Measurements from ENCODE around the gene SLFN13.
"Not testable (repeated sequence)": the region's sequence is repeated elsewhere in the genome, so short reads cannot be mapped to it uniquely, and the experiment has no call there.

The SLFN13 gene

DNA sequence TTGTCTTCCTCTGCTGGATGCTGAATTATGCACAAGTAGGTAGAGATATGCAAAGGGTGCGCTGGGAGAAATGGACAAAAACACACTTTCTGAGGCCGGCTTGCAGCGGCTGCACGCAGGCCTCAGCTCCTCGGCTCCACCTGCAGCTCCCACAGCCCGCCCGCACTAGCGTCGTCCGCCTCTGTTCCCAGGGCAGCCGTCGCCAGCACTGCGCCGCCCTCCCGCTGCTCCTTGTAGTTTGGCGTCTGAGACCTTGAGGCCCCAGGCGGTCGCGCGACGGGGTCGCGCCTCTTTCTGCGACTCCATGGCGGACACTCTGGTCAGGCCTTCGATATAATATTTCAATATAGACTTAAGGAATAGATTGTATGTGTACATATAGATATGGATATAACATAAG is 41.0 kb downstream of the SLFN13 start:
- DNase-seq (ENCODE audit: low read depth), result no peak
- TF ChIP-seq, protein P1, sequence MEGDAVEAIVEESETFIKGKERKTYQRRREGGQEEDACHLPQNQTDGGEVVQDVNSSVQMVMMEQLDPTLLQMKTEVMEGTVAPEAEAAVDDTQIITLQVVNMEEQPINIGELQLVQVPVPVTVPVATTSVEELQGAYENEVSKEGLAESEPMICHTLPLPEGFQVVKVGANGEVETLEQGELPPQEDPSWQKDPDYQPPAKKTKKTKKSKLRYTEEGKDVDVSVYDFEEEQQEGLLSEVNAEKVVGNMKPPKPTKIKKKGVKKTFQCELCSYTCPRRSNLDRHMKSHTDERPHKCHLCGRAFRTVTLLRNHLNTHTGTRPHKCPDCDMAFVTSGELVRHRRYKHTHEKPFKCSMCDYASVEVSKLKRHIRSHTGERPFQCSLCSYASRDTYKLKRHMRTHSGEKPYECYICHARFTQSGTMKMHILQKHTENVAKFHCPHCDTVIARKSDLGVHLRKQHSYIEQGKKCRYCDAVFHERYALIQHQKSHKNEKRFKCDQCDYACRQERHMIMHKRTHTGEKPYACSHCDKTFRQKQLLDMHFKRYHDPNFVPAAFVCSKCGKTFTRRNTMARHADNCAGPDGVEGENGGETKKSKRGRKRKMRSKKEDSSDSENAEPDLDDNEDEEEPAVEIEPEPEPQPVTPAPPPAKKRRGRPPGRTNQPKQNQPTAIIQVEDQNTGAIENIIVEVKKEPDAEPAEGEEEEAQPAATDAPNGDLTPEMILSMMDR (conservative IDR thresholded peaks at IDR 0.05; ENCODE audit: low read depth, low read length), result no peak
- no peak overlapping the region for H3K4me3 ChIP-seq (ENCODE audit: low read length)

DNA sequence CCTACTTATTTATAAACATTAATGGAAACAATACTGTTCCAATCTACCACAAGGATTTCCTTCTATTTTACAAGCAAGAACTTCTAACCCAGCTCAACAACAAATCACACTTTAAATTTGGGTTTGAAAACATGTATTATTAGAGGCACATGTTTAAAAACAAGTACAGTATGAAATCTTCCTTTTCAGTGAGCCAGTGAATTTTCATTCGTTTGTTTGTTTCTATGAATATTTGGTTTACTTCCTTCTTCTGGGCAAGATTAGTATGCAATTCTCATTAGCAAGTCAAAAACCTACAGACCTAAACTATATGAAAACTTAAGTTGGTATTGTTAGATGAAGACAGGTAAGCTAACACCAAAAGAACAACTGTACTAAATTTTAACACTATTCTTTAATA is 42.0 kb downstream of the SLFN13 start:
- no peak for DNase-seq (ENCODE audit: low read depth)
- H3K4me3 ChIP-seq (ENCODE audit: low read length), result no peak overlapping the region
- TF ChIP-seq, protein P1 (conservative IDR thresholded peaks at IDR 0.05; ENCODE audit: low read depth, low read length), result no peak

DNA sequence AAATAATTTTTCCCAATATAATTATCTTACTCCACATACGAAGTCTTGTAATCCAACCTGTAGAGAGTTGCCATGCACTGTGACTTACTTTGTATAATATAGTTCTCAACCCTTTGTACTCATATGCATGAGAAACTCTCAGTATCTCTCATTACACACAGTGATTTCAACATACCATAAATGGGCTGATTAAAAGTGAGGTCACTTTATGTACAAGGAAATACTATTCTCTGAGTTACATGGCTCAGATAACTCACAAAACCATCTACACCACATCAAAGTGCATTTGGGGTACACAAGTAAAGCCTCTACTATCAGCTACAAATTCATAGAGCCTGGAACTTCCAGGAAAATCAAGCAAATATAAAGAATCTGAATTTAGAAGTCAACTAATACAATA is 44.2 kb downstream of the SLFN13 start:
- DNase-seq (ENCODE audit: low read depth), result no peak
- TF ChIP-seq, protein P1 (conservative IDR thresholded peaks at IDR 0.05; ENCODE audit: low read depth, low read length), result no peak
- no peak overlapping the region for H3K4me3 ChIP-seq (ENCODE audit: low read length)

DNA sequence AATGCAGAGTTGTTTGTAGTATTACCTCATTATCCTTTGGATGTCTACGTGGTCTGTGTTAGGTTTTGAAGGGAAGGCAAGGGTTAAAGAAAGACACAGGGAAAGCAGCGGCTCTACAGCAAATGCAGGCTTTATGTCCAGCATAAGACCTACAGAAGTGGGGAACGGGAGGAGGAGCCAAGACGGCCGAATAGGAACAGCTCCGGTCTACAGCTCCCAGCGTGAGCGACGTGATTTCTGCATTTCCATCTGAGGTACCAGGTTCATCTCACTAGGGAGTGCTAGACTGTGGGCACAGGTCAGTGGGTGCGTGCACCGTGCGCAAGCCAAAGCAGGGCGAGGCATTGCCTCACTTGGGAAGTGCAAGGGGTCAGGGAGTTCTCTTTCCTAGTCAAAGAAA is 54.8 kb downstream of the SLFN13 start:
- H3K4me3 ChIP-seq (ENCODE audit: low read length); DNase-seq (ENCODE audit: low read depth): not testable (repeated sequence)

DNA sequence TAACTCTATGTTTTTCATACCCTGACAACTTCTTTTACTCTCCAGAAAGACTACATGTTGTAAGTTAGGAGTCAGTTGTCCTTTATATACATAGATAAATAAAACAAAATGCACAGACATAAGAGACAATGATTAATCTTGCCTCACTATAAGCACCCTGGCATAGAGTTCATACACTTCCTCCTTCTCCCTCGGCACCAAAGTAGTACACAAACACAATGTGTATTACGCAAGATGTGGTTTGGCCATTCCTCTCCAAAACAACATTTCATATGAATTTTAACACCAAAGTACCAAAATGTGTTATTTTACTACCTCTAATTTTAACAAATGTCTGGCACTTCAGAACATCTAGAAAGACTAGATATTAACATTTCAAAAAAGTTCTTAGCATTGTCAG is 57.9 kb downstream of the SLFN13 start:
- no peak for DNase-seq (ENCODE audit: low read depth)
- TF ChIP-seq, protein P1 (conservative IDR thresholded peaks at IDR 0.05; ENCODE audit: low read depth, low read length), result no peak
- H3K4me3 ChIP-seq (ENCODE audit: low read length), result no peak overlapping the region

DNA sequence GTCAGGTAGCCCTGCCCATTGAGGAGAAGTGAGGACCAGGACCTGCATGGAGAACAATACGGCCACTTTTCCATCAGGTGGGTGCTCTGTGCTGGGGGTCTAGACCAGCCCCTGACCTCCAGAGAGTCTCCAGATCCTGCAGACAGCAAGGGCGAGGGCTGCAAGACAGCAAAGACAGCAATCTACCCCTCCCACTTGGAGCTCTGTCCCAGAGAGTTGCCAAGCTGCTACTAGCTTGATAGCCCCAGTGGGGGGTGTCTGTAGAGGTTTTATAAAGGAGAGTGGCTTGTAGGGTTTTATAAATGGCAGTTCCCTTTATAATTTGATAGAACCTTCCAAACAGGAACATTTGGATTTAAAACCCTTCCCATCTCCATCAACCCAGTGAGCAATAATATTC is 58.4 kb downstream of the SLFN13 start:
- no peak for DNase-seq (ENCODE audit: low read depth)
- TF ChIP-seq, protein P1 (conservative IDR thresholded peaks at IDR 0.05; ENCODE audit: low read depth, low read length), result no peak
- no peak overlapping the region for H3K4me3 ChIP-seq (ENCODE audit: low read length)

DNA sequence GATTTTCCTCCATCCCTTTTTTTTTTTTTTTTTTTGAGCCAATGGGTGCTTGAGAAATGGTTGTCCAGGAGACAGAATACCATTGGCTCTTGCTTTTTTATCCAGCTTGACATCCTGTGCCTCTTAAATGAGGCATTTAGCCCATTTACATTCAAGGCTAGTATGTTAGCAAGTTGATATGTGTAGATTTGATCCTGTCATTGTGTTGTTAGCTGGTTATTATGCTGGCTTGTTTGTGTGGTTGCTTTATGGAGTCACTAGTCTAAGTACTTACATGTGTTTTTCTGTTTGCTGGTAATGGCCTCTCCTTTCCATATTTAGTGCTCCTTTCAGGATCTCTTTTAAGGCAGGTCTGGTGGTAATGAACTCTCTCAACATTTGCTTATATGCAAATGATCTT is 61.1 kb downstream of the SLFN13 start:
- DNase-seq (ENCODE audit: low read depth), result no peak
- TF ChIP-seq, protein P1 (conservative IDR thresholded peaks at IDR 0.05; ENCODE audit: low read depth, low read length), result no peak
- no peak overlapping the region for H3K4me3 ChIP-seq (ENCODE audit: low read length)

Measured in retinal pigment epithelial cell (primary cell).